Heart left ventricle (tissue), 16 donors: Measurements from ENCODE around the gene DLG1. TPM values are rescaled to one million over a fixed set of nuclear protein-coding genes. Genes with fewer than 3 reads are reported as not detected.

Source experiments
- ATAC-seq, 4 donors: fragments of 200-7000 bp; cut with Tn5 transposase; one replicate each; pipeline ENCODE4 v1.9.1; 2020 to 2022; ENCODE audit warnings: moderate library complexity in 4 of 4, mild to moderate bottlenecking in 3 of 4, moderate number of reproducible peaks in 1 of 4
- DNase-seq, 5 donors: peaks; one replicate each; pipeline ENCODE4 v3.0.0-alpha.2; 2020
- H3K27ac ChIP-seq, 12 donors: fragments of 200-600 bp; sonication (generic) in 4 of 12; one replicate each; pipeline versions ENCODE4 v1.5.0 to v1.8.0; 2016 to 2022; ENCODE audit warnings: mild to moderate bottlenecking in 2 of 12
- H3K27me3 ChIP-seq, 9 donors: fragments of 200-600 bp; sonication (generic) in 2 of 9; one replicate each; pipeline versions ENCODE4 v1.5.1 to v1.8.0; 2016 to 2022; ENCODE audit warnings: mild to moderate bottlenecking in 3 of 9
- H3K36me3 ChIP-seq, 9 donors: fragments of 200-600 bp; sonication (generic) in 2 of 9; one replicate each; pipeline versions ENCODE4 v1.5.0 to v1.8.0; 2018 to 2022; ENCODE audit warnings: mild to moderate bottlenecking in 2 of 9
- H3K4me1 ChIP-seq, 12 donors: fragments of 200-600 bp; sonication (generic) in 4 of 12; one replicate each; pipeline versions ENCODE4 v1.5.0 to v1.8.0; 2016 to 2022; ENCODE audit warnings: mild to moderate bottlenecking in 3 of 12
- H3K4me3 ChIP-seq, 12 donors: fragments of 200-600 bp; sonication (generic) in 4 of 12; one replicate each; pipeline versions ENCODE4 v1.5.0 to v1.8.0; 2017 to 2022; ENCODE audit warnings: mild to moderate bottlenecking in 9 of 12, moderate library complexity in 4 of 12
- H3K9me3 ChIP-seq, 12 donors: fragments of 200-600 bp; sonication (generic) in 4 of 12; one replicate each; pipeline versions ENCODE4 v1.5.0 to v1.8.0; 2016 to 2022; ENCODE audit warnings: mild to moderate bottlenecking in 1 of 12
- POLR2A ChIP-seq, 2 donors: fragments of 450-650 bp; IDR thresholded peaks; one replicate each; pipeline ENCODE4 v1.6.1; 2017; ENCODE audit warnings: antibody characterized with exemption in 2 of 2, mild to moderate bottlenecking in 2 of 2, moderate library complexity in 2 of 2
- WGBS, 4 donors: extraction: QIAGEN DNeasy Blood & Tissue Kit in 2 of 4; methylation state at CpG; one replicate each; pipeline versions ENCODE4 v1.1.5 to v1.1.7; 2013 to 2018; 5-methylcytosine and 5-hydroxymethylcytosine counted together
- intact Hi-C, 10 donors: fragments of 100-400 bp; cut with DNase I; formaldehyde crosslinking; loops; one replicate each; pipeline versions ENCODE4 v1.11.1 to v1.14.2; 2022
- polyA plus RNA-seq, 2 donors: library from polyadenylated mRNA; stranded (reverse); fragments of 200-250 nt; gene quantifications; one replicate each; pipeline ENCODE4 v1.2.3, GENCODE V29; 2013
- total RNA-seq, 9 donors: library from RNA; depleted of rRNA in 2 of 9; stranded (reverse); fragments of >200 nt in 2 of 9; fragmentation: NEBNext Ultra II Directional in 3 of 9; extraction: Animal tissue kit (Norgen Biotek cat#: 25700) in 3 of 9; gene quantifications; one replicate each; pipeline versions ENCODE4 v1.1.0 to v1.2.4, GENCODE V29; 2016 to 2023
- TF ChIP-seq, protein P1 (sequence below), 12 donors: fragments of 200-600 bp; sonication (generic) in 4 of 12; IDR thresholded peaks; one replicate each; pipeline versions ENCODE4 v1.5.0 to v1.8.0; 2018 to 2022; ENCODE audit warnings: antibody characterized with exemption in 12 of 12, mild to moderate bottlenecking in 5 of 12
- donor health status: ischemic (EF 13 %, LVEDD 7.1; RV severe dilation, severe dysfunction).
- donor health status: healthy with polysubstance abuse.
- donor health status: DM: no; HTN: yes; CAD: no.
- donor health status: DM: no; HTN: no; CAD: no.
- donor health status: ischemic (EF 25% LVEDD 6.9; RV normal size, moderate dysfunction).
- donor health status: ischemic (EF 25% LVEDD 5.7; RV mildly dilated, moderate dysfunction).
- donor health status: healthy.
- donor health status: DM: yes; HTN: yes; CAD: no.
- donor health status: ischemic (EF 35%, LVEDD 5.7; RV mildly dilated, moderate dysfunction).
- donor health status: nonischemic (EF 11% LVEDD 7.7; RV severe dilation, severe dysfunction).
- donor health status: DM: yes; HTN: yes; CAD: no.
- donor health status: PGD.
- donor health status: ischemic (EF 29% LVEDD 5.4; RV normal size, mild dysfunction).
- donor health status: nonischemic (EF 23%, LVEDD 6.1; RV moderate dilation, normal function).

The DLG1 gene
- total and polyA plus RNA-seq, 11 donors, result 17.4 to 151 (median 63.6) TPM

DNA sequence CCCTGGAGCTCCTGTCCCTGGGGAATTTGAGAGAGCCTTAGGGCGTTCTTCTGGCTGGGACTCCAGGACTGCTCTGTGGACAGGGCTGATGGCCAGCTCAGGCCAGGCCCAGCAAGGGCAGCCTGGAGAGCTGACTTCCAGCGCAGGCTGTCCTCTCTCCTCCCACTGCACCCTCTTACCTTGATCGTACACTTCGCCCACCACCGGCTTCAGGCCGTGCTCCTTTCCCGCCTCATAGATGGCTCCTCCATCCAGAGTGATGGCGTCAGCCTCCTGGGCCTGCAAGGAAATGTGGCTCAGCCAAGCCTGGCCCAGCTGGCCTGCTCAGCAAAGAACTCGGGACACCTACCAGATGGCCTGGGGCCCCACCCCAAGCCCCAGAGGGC, 271.9 kb downstream of the DLG1 start:
- DNase-seq, result peak in 1 of 5 donors; percentile 63
- peaks cover 0 to 43% (median 22%) of the 10 kb centered on the region in 12 donors for H3K4me1 ChIP-seq
- no peaks in the 10 kb centered on the region for H3K9me3 ChIP-seq
- H3K27ac ChIP-seq, result no peak overlapping the region
- intact Hi-C loops, result no loop called here
- no peaks in the 10 kb centered on the region for H3K36me3 ChIP-seq
- H3K27me3 ChIP-seq, result peaks cover 0 to 18% (median 0%) of the 10 kb centered on the region in 9 donors
- H3K4me3 ChIP-seq, result no peak overlapping the region
- 85 to 89% (median 89%) methylated on average over 9 of the region's 9 CpGs for WGBS, 4 donors
- no peak for ATAC-seq
- TF ChIP-seq, protein P1, sequence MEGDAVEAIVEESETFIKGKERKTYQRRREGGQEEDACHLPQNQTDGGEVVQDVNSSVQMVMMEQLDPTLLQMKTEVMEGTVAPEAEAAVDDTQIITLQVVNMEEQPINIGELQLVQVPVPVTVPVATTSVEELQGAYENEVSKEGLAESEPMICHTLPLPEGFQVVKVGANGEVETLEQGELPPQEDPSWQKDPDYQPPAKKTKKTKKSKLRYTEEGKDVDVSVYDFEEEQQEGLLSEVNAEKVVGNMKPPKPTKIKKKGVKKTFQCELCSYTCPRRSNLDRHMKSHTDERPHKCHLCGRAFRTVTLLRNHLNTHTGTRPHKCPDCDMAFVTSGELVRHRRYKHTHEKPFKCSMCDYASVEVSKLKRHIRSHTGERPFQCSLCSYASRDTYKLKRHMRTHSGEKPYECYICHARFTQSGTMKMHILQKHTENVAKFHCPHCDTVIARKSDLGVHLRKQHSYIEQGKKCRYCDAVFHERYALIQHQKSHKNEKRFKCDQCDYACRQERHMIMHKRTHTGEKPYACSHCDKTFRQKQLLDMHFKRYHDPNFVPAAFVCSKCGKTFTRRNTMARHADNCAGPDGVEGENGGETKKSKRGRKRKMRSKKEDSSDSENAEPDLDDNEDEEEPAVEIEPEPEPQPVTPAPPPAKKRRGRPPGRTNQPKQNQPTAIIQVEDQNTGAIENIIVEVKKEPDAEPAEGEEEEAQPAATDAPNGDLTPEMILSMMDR (IDR thresholded peaks at IDR 0.05), result no peak
- no peak for TF ChIP-seq POLR2A (IDR thresholded peaks at IDR 0.05)

DNA sequence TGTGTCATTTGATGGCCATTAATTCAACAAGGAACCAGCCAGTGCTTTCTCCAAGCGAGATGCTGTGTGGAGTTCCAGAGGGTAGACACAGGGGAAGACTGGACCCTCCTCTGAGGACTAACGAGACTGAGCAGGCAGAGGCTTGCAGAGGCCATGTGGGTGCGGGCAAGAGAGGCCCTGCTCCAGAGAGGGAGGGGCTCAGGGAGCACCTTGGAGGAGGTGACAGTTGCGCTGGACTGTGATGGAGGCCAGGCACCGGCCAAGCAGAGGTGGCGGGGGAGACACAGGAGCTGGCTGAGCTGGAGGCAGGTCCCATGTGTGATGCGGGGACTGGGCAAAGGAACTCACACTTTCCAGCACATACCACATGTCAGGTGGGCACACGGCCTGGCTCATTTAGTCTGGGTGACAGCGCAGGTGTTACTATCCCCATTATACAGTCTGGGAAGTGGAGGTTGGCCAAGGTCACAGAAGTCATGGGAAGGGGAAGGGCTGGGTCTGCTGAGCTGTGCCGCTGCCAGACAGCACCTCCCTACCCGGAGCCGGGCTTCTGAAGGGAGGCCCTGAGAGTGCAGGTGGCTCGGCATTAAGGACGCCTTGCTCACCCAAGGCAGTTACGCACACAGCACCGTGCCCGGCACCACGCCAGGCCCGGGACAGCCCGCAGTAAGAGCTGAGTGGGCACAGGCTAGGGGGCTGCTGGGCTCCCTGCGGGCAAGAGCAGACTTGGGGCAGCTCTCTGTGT, 272.5 kb downstream of the DLG1 start:
- ATAC-seq (no peak), DNase-seq (peak in 1 of 5 donors; percentile 58)
- Histone ChIP-seq H3K27me3 (peaks cover 0 to 18% (median 0%) of the 10 kb centered on the region in 9 donors), H3K27ac (no peak overlapping the region), H3K36me3 (no peaks in the 10 kb centered on the region), H3K9me3 (no peaks in the 10 kb centered on the region), H3K4me3 (no peak overlapping the region), H3K4me1 (peaks cover 0 to 38% (median 17%) of the 10 kb centered on the region in 12 donors)
- 77 to 90% (median 88%) methylated on average over 19 to 21 of the region's 21 CpGs for WGBS, 4 donors
- TF ChIP-seq POLR2A (IDR thresholded peaks at IDR 0.05), result no peak
- TF ChIP-seq, protein P1 (IDR thresholded peaks at IDR 0.05), result no peak
- intact Hi-C loops, result no loop called here

DNA sequence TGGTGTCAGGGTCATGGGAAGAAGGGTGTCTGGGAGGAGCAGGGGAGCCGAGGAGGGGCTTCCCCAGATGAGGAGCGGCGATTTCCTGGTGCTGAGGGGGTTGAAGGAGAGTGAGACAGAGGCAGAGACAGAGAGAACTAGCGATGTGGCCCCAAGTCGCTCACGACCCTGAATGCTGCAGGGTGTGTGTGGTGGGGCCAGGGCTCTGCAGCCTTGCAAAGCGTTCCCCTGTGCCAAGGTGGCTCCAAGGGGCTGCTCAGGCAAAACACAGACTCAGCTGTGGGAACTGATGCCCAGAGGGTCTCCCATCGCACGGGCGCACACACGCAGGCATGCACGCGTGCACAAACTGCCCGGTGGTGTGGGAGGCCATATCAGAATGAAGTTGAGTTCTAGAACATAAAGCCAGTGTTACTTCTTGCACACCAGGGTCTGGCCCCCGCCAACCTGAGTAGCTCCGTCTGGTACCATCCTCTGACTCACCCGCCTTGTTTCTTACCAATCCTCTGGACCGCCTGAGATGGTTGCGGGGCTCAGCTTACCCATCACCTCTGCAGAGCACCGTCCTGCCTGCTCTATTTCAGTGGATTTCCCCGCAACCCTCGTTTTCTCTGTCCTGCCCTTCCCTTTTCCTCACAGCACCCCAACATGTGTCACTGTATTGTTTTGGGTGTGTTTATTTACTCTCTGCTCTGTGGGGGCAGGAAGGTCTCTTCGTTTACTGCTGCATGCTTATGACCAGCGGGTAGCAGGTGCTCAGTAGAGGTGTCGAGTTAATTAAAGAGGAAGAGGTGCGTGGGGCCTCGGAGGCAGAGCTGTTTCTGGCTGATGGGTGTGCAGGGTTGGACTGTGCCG, 273.3 kb downstream of the DLG1 start:
- no peak for ATAC-seq
- peaks cover 0 to 31% (median 14%) of the 10 kb centered on the region in 12 donors for H3K4me1 ChIP-seq
- H3K9me3 ChIP-seq, result no peaks in the 10 kb centered on the region
- intact Hi-C loops, result no loop called here
- WGBS, 4 donors, result 90 to 94% (median 91%) methylated on average over 27 to 28 of the region's 28 CpGs
- H3K4me3 ChIP-seq, result no peak overlapping the region
- DNase-seq, result peak in 1 of 5 donors; percentile 52
- no peak overlapping the region for H3K27ac ChIP-seq
- H3K27me3 ChIP-seq, result peaks cover 0 to 18% (median 0%) of the 10 kb centered on the region in 9 donors
- TF ChIP-seq, protein P1 (IDR thresholded peaks at IDR 0.05), result no peak
- no peak for TF ChIP-seq POLR2A (IDR thresholded peaks at IDR 0.05)
- no peaks in the 10 kb centered on the region for H3K36me3 ChIP-seq
